SK-N-SH treated with all-trans-retinoic acid at 6 μM for 48 hours (cell line): ENCODE results near the gene FN1.

Source experiments
- ARNTL ChIP-seq: fragments of 450-650 bp; formaldehyde crosslinking; IDR thresholded peaks from 2 replicates; pipeline ENCODE4 v1.5.0; 2020; ENCODE audit warnings: low read depth, mild to moderate bottlenecking, moderate library complexity, borderline replicate concordance
- BACH2 ChIP-seq: fragments of 250-450 bp; sonication (Bioruptor Pico); IDR thresholded peaks from 2 replicates; pipeline ENCODE4 v1.9.0; 2021; ENCODE audit warnings: mild to moderate bottlenecking, borderline replicate concordance
- CREB5 ChIP-seq: fragments of 250-450 bp; sonication (Bioruptor Pico); IDR thresholded peaks from 2 replicates; pipeline ENCODE4 v1.5.1; 2020; ENCODE audit warnings: low read depth, mild to moderate bottlenecking, moderate library complexity
- ESRRG ChIP-seq: fragments of 250-450 bp; sonication (Bioruptor Pico); IDR thresholded peaks from 2 replicates; pipeline ENCODE4 v1.6.1; 2021; ENCODE audit warnings: mild to moderate bottlenecking
- GLIS3 ChIP-seq: fragments of 250-450 bp; sonication (Bioruptor Pico); IDR thresholded peaks from 2 replicates; pipeline ENCODE4 v1.5.0; 2020; ENCODE audit warnings: mild to moderate bottlenecking, moderate library complexity
- ISL1 ChIP-seq: fragments of 250-450 bp; sonication (Bioruptor Pico); IDR thresholded peaks from 2 replicates; pipeline ENCODE4 v2.1.2; 2022; ENCODE audit warnings: mild to moderate bottlenecking, moderate library complexity
- PATZ1 ChIP-seq: fragments of 250-450 bp; sonication (Bioruptor Pico); IDR thresholded peaks from 2 replicates; pipeline ENCODE4 v1.8.0; 2020; ENCODE audit warnings: mild to moderate bottlenecking, moderate library complexity, borderline replicate concordance
- RARB ChIP-seq: fragments of 250-450 bp; sonication (Bioruptor Pico); IDR thresholded peaks from 2 replicates; pipeline ENCODE4 v1.8.0; 2021; ENCODE audit warnings: mild to moderate bottlenecking, moderate library complexity
- TOX ChIP-seq: fragments of 250-450 bp; sonication (Bioruptor Pico); IDR thresholded peaks from 2 replicates; pipeline ENCODE4 v1.8.0; 2021; ENCODE audit warnings: mild to moderate bottlenecking, moderate library complexity, borderline replicate concordance
- ZC3H10 ChIP-seq: fragments of 250-450 bp; sonication (Bioruptor Pico); IDR thresholded peaks from 2 replicates; pipeline ENCODE4 v1.5.1; 2021; ENCODE audit warnings: mild to moderate bottlenecking, moderate library complexity
- ZFP3 ChIP-seq: fragments of 250-450 bp; sonication (Bioruptor Pico); IDR thresholded peaks from 2 replicates; pipeline ENCODE4 v1.5.0; 2020; ENCODE audit warnings: mild to moderate bottlenecking, moderate library complexity
- ZFP30 ChIP-seq: fragments of 450-650 bp; formaldehyde crosslinking; IDR thresholded peaks from 2 replicates; pipeline ENCODE4 v1.5.0; 2022; ENCODE audit warnings: mild to moderate bottlenecking, moderate library complexity
- ZNF565 ChIP-seq: fragments of 450-650 bp; formaldehyde crosslinking; conservative IDR thresholded peaks from 2 replicates; pipeline ENCODE4 v1.5.0; 2020; ENCODE audit warnings: low read depth, mild to moderate bottlenecking, moderate library complexity
- ZNF8 ChIP-seq: fragments of 450-650 bp; formaldehyde crosslinking; IDR thresholded peaks from 2 replicates; pipeline ENCODE4 v1.5.0; 2020; ENCODE audit warnings: mild to moderate bottlenecking, moderate library complexity

GRCh38 chr2:215407590-215408264 lies 28.1 kb downstream of the FN1 start:
- TF ChIP-seq TOX (no peak), ISL1 (no peak), ZFP30 (CRISPR knock-in tag) (no peak), CREB5 (CRISPR knock-in tag) (no peak), PATZ1 (CRISPR knock-in tag) (no peak), GLIS3 (CRISPR knock-in tag) (no peak), RARB (no peak), ZNF8 (CRISPR knock-in tag) (no peak), BACH2 (CRISPR knock-in tag) (no peak), ARNTL (CRISPR knock-in tag) (no peak), ZC3H10 (no peak), ZFP3 (no peak), ZNF565 (CRISPR knock-in tag) (no peak), ESRRG (CRISPR knock-in tag) (no peak)
